Esophagus muscularis mucosa (tissue), 4 donors: Measurements from ENCODE around the gene KRTAP13-4. TPM values are rescaled to one million over a fixed set of nuclear protein-coding genes. Genes with fewer than 3 reads are reported as not detected.

ENCODE experiments used
- DNase-seq: peaks from one replicate; pipeline ENCODE4 v3.0.0-alpha.2; 2017; ENCODE audit errors: extremely low spot score
- H3K27ac ChIP-seq, 4 donors: fragments of 200-600 bp; sonication (generic); replicated peaks in 1 of 4; 1 replicate in 3 of 4; 2 replicates in 1 of 4; pipeline ENCODE4 v1.5.1; 2016 to 2019; ENCODE audit warnings: mild to moderate bottlenecking in 1 of 4
- H3K27me3 ChIP-seq, 4 donors: fragments of 200-600 bp; sonication (generic); one replicate each; pipeline versions ENCODE4 v1.5.1 to v1.6.0; 2016 to 2019
- H3K36me3 ChIP-seq, 4 donors: fragments of 200-600 bp; sonication (generic); one replicate each; pipeline ENCODE4 v1.5.1; 2016 to 2019
- H3K4me1 ChIP-seq, 4 donors: fragments of 200-600 bp; sonication (generic); one replicate each; pipeline ENCODE4 v1.5.1; 2016 to 2019
- H3K4me3 ChIP-seq, 4 donors: fragments of 200-600 bp; sonication (generic); 1 replicate in 2 of 4; 2 replicates in 2 of 4; pipeline ENCODE4 v1.5.1; 2016 to 2019; ENCODE audit warnings: mild to moderate bottlenecking in 4 of 4, moderate library complexity in 1 of 4
- H3K9me3 ChIP-seq, 4 donors: fragments of 200-600 bp; sonication (generic); 1 replicate in 3 of 4; 2 replicates in 1 of 4; pipeline ENCODE4 v1.5.1; 2016 to 2019
- EP300 ChIP-seq: sonication (generic); formaldehyde crosslinking; IDR thresholded peaks from one replicate; pipeline ENCODE4 v1.6.1; 2017; ENCODE audit warnings: antibody characterized with exemption
- POLR2A ChIP-seq: fragments of 450-650 bp; IDR thresholded peaks from one replicate; pipeline ENCODE4 v1.6.1; 2017; ENCODE audit warnings: antibody characterized with exemption, moderate library complexity, mild to moderate bottlenecking, low read depth
- POLR2AphosphoS5 ChIP-seq, 2 donors: sonication (generic); formaldehyde crosslinking; IDR thresholded peaks; one replicate each; pipeline ENCODE4 v1.6.1; 2017; ENCODE audit warnings: antibody characterized with exemption in 2 of 2
- WGBS: methylation state at CpG from one replicate; pipeline ENCODE4 v1.1.5; 2018; 5-methylcytosine and 5-hydroxymethylcytosine counted together
- intact Hi-C: fragments of 100-400 bp; cut with DNase I; formaldehyde crosslinking; loops from one replicate; pipeline ENCODE4 v1.15.1; 2023
- total RNA-seq, 4 donors: library from RNA; depleted of rRNA; stranded (reverse); fragments of >200 nt; gene quantifications; one replicate each; pipeline versions ENCODE4 v1.1.0 to v1.2.1, GENCODE V29; 2016
- TF ChIP-seq, protein P1 (sequence below), 3 experiments: fragments of 200-600 bp in 2 of 3; fragments of 450-650 bp in 1 of 3; sonication (generic) in 2 of 3; IDR thresholded peaks; one replicate each; pipeline ENCODE4 v1.5.1; 2017 to 2019; ENCODE audit warnings: antibody characterized with exemption in 3 of 3, mild to moderate bottlenecking in 2 of 3, moderate library complexity in 1 of 3

Gene KRTAP13-4, protein sequence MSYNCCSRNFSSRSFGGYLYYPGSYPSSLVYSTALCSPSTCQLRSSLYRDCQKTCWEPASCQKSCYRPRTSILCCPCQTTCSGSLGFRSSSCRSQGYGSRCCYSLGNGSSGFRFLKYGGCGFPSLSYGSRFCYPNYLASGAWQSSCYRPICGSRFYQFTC
- total RNA-seq: not detected

DNA sequence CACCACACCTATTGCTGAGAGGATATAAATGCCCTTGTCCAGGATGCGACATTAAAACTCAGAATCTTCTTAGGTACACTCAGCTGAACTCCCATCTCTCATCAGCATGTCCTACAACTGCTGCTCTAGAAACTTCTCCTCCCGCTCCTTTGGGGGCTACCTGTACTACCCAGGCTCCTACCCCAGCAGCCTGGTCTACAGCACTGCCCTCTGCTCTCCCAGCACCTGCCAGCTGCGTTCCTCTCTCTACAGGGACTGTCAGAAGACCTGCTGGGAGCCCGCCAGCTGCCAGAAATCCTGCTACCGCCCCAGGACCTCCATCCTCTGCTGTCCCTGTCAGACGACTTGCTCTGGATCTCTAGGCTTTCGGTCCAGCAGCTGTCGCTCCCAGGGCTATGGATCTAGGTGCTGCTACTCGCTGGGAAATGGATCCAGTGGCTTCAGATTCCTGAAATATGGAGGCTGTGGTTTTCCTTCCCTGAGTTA is at the start of gene KRTAP13-4:
Gene KRTAP13-4 (plus strand): TSS at position 51 of the 486 bp plus-strand sequence. CDS start 56 bp downstream, at position 107.
- Histone ChIP-seq H3K27ac (no peak within 1 kb of the TSS), H3K36me3 (no peaks in the 10 kb centered on the region), H3K27me3 (no peaks in the 10 kb centered on the region), H3K4me1 (no peaks in the 10 kb centered on the region), H3K9me3 (no peaks in the 10 kb centered on the region), H3K4me3 (no peak within 1 kb of the TSS)
- DNase-seq: no peak
- intact Hi-C loops: no loop called here
- 80% methylated on average over 9 of the region's 9 CpGs for WGBS
- no peak for TF ChIP-seq EP300
- TF ChIP-seq, protein P1, sequence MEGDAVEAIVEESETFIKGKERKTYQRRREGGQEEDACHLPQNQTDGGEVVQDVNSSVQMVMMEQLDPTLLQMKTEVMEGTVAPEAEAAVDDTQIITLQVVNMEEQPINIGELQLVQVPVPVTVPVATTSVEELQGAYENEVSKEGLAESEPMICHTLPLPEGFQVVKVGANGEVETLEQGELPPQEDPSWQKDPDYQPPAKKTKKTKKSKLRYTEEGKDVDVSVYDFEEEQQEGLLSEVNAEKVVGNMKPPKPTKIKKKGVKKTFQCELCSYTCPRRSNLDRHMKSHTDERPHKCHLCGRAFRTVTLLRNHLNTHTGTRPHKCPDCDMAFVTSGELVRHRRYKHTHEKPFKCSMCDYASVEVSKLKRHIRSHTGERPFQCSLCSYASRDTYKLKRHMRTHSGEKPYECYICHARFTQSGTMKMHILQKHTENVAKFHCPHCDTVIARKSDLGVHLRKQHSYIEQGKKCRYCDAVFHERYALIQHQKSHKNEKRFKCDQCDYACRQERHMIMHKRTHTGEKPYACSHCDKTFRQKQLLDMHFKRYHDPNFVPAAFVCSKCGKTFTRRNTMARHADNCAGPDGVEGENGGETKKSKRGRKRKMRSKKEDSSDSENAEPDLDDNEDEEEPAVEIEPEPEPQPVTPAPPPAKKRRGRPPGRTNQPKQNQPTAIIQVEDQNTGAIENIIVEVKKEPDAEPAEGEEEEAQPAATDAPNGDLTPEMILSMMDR (IDR thresholded peaks at IDR 0.05): no peak
- no peak for TF ChIP-seq POLR2AphosphoS5 (IDR thresholded peaks at IDR 0.05)
- no peak for TF ChIP-seq POLR2A

GRCh38 chr21:30382201-30382600 is 47.8 kb upstream of the KRTAP13-4 start:
- H3K4me1 ChIP-seq: no peaks in the 10 kb centered on the region
- H3K9me3 ChIP-seq: no peaks in the 10 kb centered on the region
- 40% methylated on average over 1 of the region's 1 CpG for WGBS
- TF ChIP-seq, protein P1 (IDR thresholded peaks at IDR 0.05): no peak
- TF ChIP-seq POLR2A: no peak
- TF ChIP-seq EP300: no peak
- no peak for TF ChIP-seq POLR2AphosphoS5 (IDR thresholded peaks at IDR 0.05)
- no peaks in the 10 kb centered on the region for H3K27me3 ChIP-seq
- no peak for DNase-seq
- H3K36me3 ChIP-seq: no peaks in the 10 kb centered on the region
- H3K27ac ChIP-seq: no peak overlapping the region
- intact Hi-C loops: no loop called here
- no peak overlapping the region for H3K4me3 ChIP-seq

GRCh38 chr21:30391492-30392025 is 38.5 kb upstream of the KRTAP13-4 start:
- Histone ChIP-seq H3K4me3 (no peak overlapping the region), H3K36me3 (no peaks in the 10 kb centered on the region), H3K9me3 (peaks cover 0 to 8% (median 0%) of the 10 kb centered on the region in 4 donors), H3K4me1 (no peaks in the 10 kb centered on the region), H3K27me3 (peaks cover 0 to 3% (median 0%) of the 10 kb centered on the region in 4 donors), H3K27ac (no peak overlapping the region)
- no peak for DNase-seq
- 63% methylated on average over 2 of the region's 2 CpGs for WGBS
- TF ChIP-seq, protein P1 (IDR thresholded peaks at IDR 0.05): no peak
- TF ChIP-seq POLR2AphosphoS5 (IDR thresholded peaks at IDR 0.05): no peak
- TF ChIP-seq EP300: no peak
- TF ChIP-seq POLR2A: no peak
- intact Hi-C loops: no loop called here

DNA sequence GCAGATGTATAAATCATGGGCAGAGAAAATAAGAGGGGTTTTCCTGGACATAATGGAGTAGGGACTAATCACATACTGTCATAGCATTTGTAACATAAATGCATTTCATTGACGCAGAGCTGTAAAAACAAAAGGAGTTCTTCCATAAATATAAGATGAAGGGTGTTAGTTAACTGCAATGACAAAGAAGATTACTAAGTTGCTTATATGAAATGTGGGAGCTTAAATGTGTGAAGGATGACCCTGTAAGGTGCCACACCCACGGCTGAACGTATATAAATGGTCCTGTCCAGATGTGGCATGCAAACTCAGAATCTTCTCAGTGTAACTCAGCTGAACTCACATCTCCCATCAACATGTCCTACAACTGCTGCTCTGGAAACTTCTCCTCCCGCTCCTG is 34.3 kb upstream of the KRTAP13-4 start, which contains the start of gene KRTAP13-1:
Gene KRTAP13-1 (plus strand): TSS at position 301 of the 400 bp plus-strand sequence. CDS start 56 bp downstream, at position 357.
- H3K36me3 ChIP-seq: no peaks in the 10 kb centered on the region
- no peak for DNase-seq
- H3K27ac ChIP-seq: no peak within 1 kb of the TSS
- H3K9me3 ChIP-seq: peaks cover 0 to 4% (median 0%) of the 10 kb centered on the region in 4 donors
- intact Hi-C loops: no loop called here
- H3K4me3 ChIP-seq: no peak within 1 kb of the TSS
- no peaks in the 10 kb centered on the region for H3K4me1 ChIP-seq
- no peak for TF ChIP-seq POLR2AphosphoS5 (IDR thresholded peaks at IDR 0.05)
- TF ChIP-seq EP300: no peak
- TF ChIP-seq POLR2A: no peak
- TF ChIP-seq, protein P1 (IDR thresholded peaks at IDR 0.05): no peak
- WGBS: 43% methylated on average over 4 of the region's 4 CpGs
- peaks cover 0 to 3% (median 0%) of the 10 kb centered on the region in 4 donors for H3K27me3 ChIP-seq
